Measurements from ENCODE around the gene HS2ST1.
A peak's percentile ranks its signal among the peaks of the same experiment; 100 is the strongest.

Gene HS2ST1

GRCh38 chr1:87072411-87072810 lies 158.0 kb downstream of the HS2ST1 start:
- no peak for DNase-seq

GRCh38 chr1:87072904-87073303 lies 158.5 kb downstream of the HS2ST1 start:
- DNase-seq, result no peak

- no peak for DNase-seq
Observed at GRCh38 chr1:87074001-87074795, 159.8 kb downstream of the HS2ST1 start.

DNA sequence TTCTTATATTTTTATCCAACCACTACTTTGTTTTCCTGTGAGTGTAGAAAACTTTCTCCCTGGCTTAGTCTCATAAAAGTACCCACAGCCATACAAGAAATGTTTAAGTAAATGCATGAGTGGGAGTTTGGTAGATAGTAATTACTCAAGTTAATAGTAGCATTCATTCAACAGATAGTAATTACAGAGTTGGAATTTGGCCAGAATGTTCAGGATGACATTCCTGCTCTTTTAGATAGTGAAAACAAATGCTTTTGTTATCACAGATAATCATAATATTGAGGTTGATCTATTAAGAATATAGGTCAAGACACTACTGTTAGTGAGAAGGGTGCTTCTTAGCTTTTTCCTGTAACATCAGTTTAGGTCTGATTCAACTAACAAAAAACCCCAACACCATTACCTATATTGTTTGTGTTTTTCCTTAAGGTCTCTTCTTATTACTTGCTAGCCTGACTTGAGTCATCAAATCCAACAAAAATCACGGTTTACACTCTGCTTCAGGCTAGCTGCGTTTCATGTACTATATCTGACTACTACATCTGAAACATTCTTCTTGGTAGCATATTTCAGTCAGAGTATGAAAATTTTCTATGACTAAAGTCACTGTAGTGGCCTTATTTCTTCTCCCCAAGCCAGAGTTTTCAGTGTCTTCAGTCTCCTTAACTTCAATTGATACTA lies 163.7 kb downstream of the HS2ST1 start:
- DNase-seq, result peak in 1 of 5 donors; percentile 39

GRCh38 chr1:87084244-87084836 lies 169.9 kb downstream of the HS2ST1 start:
- DNase-seq, result peak in 1 of 5 donors; percentile 17

GRCh38 chr1:87086120-87086519 lies 171.7 kb downstream of the HS2ST1 start:
- DNase-seq, result no peak

DNA sequence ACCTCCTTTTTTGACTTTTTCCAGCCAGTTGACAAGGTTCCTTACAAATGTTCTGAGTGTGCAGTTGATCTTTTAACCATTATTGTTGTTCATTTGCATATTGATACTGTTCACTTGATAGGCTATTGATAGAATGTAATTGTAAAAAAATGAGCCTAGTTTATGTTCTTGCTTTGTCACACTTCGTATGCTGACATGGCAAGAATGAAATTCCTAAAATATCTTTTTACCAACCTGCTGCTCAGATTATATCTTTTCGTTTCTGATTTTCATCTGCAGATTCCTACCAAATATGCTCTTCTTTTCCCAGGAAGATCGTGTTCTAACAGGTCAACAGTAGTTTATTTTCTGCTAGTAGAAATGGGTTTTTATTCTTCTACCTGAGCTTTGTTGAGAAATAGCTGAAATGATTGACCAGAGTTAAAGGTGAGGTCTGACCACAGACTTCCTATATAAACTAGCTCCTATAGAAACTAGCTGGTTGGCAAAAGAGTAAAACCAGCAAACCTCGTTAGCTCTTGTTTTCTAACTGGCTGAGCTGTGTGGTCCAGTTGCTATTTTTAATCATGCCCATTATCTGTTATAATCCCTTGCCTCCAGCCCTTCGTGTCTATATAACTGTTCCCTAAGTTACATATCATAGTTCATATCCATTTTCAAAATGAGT lies 174.8 kb downstream of the HS2ST1 start:
- DNase-seq, result no peak

DNA sequence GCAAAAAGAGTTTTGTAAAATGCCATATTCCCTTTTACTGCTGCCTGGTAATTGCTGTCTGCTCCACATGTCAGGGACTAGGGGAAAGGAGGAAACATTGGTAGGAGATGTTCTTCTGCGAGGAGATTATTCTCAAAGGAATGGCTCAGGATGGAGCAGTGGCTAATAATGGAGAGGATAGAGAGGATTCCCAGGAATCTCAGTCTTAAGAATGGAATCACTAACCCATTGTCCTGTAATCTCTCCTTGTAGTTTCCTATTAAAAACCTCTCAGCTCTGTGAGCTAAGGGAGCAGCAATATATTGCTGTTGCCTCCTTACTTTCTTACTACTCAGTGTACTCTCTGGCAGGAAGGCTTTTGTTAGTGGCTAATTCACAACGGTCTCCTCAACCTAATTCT lies 175.4 kb downstream of the HS2ST1 start:
- no peak for DNase-seq

DNA sequence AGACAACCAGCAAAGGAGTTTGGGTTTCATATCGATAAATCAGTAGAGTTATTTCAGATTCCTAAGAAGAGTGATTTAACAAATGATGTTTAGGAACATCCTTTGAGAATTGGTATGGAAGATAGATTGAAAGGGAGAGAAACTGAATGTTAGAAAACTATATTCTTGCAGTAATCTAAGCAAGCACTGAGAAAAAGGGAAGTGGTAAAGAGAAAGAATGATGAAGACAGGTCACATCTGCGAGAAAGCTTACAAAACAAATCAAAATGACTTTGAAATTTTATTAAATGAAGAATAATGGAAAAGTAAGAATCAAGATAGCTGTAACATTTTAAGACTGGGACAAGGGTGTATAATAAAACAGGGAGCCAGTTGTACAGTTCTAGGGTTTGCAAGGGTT lies 177.0 kb downstream of the HS2ST1 start:
- no peak for DNase-seq

DNA sequence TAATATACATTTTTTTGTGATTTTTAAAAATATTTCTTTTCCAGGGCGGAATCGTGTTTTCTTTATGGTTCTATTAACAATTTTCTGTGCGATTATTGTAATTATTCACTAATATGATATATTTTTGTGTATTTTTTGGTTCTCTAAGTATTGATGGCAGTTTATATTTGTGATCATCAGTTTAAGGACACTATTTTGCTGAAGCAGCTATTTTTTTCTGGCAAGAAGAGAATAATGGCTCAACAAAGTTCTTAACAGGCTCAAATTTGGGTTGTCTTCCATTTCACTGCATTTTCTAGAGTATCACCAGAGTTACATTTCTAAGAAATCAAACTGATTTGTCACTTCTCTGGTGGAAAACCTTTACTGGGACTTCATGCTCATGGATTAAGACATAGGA lies 178.4 kb downstream of the HS2ST1 start:
- no peak for DNase-seq

DNA sequence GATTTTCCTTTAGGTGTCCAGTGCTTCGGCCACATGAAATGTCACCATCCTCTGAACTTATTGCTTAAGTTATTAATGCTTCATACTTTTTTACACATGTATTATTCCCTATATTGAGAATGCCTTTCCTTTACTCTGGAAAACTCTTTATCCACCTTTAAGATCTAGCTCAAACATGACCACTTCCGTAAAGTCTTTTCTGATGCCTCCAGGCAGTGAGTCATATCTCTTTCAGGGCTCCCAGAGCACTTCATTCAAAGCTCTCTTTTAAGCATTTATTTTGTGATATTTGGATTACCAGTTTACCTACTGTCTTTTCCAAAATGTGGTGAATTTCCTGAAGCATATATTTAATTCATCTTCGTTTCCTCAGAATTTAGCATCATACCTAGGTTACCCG lies 178.9 kb downstream of the HS2ST1 start:
- DNase-seq, result no peak

DNA sequence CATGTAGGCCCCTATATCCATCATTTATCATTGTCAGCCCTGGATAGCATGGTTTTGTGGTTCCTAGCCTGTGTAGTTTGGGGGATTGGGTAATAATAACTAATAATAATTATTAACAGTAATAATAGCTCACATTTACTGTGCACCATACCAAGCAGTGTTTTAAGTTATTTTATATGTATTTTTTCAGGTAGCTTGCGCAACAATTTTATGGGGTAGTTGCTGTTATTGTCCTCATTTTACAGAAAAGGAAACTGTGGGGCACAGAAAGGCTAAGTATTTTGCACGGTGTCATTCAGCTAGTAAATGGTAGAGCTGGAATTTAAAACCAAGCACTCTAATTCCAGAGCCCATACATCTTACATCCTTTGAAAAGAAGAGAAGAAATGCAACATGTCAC lies 179.8 kb downstream of the HS2ST1 start:
- no peak for DNase-seq

DNA sequence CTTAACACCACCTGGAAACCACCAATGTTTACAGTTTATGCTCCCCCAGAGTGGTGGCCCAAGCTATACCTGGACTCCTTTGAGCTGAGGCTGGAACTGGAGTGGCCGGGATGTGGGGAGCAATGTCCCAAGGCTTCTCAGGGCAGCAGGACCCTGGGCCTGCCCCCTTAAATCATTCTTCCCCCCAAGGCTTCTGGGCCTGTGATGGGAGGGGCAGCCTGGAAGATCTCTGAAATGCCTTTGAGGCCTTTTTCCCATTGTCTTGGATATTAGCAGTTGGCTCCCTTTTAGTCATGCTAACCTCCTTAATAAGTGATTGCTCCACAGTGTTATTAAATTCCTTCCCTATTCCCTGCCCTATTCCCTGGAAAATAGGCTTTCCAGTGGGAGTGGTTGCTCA lies 185.8 kb downstream of the HS2ST1 start:
- no peak for DNase-seq

DNA sequence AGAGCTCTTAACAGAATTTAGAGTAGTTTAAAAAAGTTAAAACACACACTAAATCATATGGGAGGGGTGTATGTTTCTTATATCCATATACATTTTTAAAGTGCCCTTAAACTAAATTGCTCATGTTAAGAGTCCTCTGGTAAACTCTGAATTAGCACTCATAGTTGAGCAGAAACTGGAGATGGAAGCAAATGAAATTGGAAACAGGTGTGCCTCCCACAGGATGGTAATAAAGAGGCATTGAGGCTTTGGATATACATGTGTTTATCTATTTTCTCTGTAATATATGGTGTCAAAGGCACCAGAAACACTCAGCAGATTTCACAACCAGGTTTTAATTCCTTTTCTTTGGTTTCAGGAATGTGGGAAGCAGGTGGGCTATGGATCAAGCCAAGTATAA lies 188.6 kb downstream of the HS2ST1 start:
- no peak for DNase-seq

DNA sequence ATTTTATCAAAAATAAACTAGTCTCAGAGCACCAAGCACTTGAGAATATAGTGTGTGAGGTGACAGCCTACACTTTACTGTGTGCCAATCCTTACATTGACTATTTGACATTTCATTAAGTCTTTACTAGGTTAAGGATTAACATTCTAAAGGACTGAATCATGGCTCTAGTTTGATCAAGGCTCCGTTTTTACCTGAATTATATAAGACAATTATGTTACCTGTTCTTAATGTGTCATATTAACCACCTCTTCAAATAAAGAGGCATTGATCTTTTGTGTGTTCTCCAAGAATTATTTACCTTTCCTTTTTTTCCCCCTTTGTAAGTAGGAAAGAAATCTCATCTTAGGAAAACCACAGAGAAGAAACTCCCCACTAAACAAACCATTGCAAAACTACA lies 189.7 kb downstream of the HS2ST1 start:
- no peak for DNase-seq

DNA sequence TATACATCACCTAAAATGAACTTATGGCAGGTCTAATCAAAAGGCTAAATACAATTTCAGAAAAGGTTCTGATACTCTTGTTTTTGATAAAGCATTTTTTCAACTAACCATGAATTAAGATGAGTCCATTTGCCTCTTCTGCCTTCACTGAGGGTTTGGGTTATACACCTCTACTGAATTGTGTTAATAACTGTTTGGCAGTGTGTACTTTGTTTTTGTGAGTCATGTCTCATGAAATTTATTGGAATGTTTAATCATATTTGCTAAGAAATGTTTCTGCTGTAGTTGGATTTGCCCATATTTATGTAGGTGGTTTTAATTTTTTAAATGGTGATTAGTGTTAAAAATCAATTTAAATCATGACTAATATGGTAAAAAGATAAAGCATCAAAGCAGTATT lies 190.5 kb downstream of the HS2ST1 start:
- DNase-seq, result no peak

- DNase-seq, result no peak
Observed at GRCh38 chr1:87106144-87106543, 191.7 kb downstream of the HS2ST1 start.

DNA sequence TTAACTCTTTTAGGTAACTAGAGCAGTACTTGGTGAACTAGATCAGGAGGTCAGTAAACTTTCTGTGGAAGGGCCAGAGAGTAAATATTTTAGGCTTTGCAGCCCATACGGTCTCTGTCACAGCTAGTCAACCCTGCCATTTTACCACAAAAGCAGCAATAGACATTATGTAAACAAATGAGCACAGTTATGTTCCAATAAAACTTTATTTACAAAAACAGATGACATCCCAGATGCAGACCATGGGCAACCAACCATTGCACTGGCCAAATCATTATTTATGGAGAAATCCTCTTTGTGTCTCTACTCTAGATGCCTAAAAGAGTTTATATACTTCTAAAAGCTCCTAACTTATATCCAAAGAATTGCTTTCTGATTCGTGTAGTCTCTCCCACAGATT lies 192.4 kb downstream of the HS2ST1 start:
- DNase-seq, result no peak

- DNase-seq, result no peak
Observed at GRCh38 chr1:87108228-87108627, 193.8 kb downstream of the HS2ST1 start.

GRCh38 chr1:87108814-87109411 lies 194.5 kb downstream of the HS2ST1 start:
- DNase-seq, result no peak

DNA sequence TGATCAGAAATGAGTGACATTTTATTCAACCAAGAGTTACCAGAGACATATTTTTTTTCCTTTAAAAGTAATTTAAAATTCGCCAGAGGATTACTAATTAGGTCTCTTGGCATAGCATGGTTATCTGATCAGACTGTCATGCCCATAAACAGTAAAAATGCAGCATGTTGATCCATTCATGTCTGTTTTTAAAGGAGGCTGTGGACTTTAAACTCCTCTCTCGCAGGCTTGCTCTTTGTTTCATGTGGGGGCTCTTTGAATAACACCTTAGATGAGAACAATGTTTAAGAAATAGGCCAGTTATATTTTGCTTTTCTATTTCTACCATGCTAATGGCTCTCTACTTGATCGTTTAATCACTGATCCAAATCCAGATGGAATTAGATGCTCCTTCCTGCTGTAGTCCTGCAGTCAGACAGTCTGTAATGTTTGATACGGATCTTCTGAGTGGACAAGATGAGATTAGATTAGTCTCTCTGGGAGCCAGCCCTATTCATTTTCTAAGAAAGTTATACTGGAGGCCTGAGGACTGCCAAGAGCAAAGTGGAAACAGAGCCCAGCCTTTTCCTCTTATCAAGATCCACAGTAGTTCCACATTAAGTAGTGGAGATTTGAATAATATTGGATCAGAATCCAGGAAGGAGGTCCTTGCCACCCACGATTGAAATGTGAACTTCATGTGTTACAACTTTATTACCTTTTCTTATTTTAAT lies 197.4 kb downstream of the HS2ST1 start:
- DNase-seq, result no peak

GRCh38 chr1:87113313-87113712 lies 198.9 kb downstream of the HS2ST1 start:
- no peak for DNase-seq
